ENCODE data around the gene ZDHHC7. TPM values are rescaled to one million over a fixed set of nuclear protein-coding genes. Genes with fewer than 3 reads are reported as not detected.
A peak's percentile ranks its signal among the peaks of the same experiment; 100 is the strongest.

ZDHHC7 gene
- total RNA-seq, 1 donor from 2014 or later = 37.3 TPM

DNA sequence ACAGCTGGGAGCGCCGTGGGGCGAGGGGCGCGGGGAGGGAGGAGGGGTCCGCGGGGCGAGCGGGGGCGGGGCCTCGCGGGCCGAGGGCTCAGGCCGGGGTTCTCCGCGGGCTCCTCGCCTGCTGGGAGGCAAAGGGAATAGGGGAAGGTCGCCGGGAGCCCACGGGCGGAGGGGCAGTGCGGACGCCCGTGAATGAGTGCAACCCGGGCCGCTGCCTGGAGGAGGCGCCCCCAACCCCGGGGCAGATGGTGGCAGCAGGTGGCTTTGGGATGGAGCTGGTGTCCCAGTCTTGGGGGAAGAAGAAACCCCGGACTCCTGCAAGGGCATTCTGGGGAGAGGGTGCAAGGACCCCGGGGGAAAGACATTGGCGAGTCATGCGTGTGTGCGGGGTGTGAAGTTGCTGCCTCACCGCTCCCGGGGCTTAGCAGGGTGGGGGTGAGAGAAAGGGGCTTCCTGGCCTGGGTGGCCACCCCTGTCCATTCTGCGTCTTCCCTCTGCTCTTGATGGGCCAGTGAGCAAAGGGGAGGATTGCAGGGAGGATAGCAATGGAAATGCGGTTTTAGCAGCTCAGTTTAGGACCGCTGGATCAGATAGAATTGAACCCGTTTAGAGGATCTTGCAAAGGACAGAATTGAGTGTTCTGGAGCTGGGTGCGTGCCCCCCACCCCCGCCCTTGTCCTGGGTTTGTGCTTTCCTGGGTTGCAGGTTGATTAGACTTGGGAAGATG is 16.8 kb upstream of the ZDHHC7 start:
- H3K27me3 ChIP-seq = no peaks in the 10 kb centered on the region
- peak overlapping the region; percentile 90 for H3K27ac ChIP-seq
- peak overlapping the region; percentile 62 to 76 for H3K4me3 ChIP-seq
- intact Hi-C loops (cut with DNase I) = loop anchor here (10.0 kb wide), 1 partner anchor 1513 kb away; no protein-coding TSS in a partner anchor
- no peak for DNase-seq (ENCODE audit: extremely low spot score in 2 of 2)
- TF ChIP-seq, protein P1, sequence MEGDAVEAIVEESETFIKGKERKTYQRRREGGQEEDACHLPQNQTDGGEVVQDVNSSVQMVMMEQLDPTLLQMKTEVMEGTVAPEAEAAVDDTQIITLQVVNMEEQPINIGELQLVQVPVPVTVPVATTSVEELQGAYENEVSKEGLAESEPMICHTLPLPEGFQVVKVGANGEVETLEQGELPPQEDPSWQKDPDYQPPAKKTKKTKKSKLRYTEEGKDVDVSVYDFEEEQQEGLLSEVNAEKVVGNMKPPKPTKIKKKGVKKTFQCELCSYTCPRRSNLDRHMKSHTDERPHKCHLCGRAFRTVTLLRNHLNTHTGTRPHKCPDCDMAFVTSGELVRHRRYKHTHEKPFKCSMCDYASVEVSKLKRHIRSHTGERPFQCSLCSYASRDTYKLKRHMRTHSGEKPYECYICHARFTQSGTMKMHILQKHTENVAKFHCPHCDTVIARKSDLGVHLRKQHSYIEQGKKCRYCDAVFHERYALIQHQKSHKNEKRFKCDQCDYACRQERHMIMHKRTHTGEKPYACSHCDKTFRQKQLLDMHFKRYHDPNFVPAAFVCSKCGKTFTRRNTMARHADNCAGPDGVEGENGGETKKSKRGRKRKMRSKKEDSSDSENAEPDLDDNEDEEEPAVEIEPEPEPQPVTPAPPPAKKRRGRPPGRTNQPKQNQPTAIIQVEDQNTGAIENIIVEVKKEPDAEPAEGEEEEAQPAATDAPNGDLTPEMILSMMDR (IDR thresholded peaks at IDR 0.05) = no peak
- TF ChIP-seq POLR2AphosphoS5 (IDR thresholded peaks at IDR 0.05; ENCODE audit: insufficient read depth in 1 of 2, low read depth in 1 of 2) (no peak), POLR2A (IDR thresholded peaks at IDR 0.05) (no peak)
- peaks cover 34% of the 10 kb centered on the region for H3K4me1 ChIP-seq
- no peaks in the 10 kb centered on the region for H3K9me3 ChIP-seq
- no peaks in the 10 kb centered on the region for H3K36me3 ChIP-seq

DNA sequence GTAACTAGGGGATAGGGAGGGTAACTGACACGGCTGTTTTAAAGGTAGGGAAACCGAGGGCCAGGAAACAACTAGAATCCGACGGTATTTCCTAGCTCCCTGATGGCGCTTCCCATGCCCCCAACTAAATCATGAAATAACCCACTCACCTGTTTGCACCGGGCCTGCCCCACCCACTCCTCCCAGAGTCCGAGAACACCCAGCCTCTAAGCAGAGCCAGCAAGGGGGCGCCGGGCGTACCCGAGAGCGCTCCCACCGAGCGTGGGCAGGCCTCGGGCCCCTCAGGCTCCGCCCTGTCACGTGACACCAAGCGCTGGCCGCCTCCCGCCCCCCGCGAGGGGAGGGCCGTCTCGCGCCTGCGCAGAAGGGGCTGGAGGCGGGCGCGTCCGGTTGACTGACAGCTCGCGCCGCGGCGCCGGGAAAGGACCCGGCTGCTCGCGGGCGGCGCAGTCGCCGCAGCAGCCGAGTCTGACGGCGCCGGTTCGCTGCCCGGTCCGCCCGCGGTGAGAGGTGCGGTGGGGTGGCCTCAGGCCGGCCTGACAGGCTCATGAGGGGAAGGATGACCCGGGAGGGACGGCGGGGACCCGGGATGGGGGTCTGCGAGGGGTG is 16.1 kb upstream of the ZDHHC7 start, which contains the start of gene KIAA0513:
TSS of gene KIAA0513 (plus strand) at position 447 of the 609 bp plus-strand sequence. CDS start 39,277 bp downstream, outside the sequence.
- Histone ChIP-seq H3K4me1 (peaks cover 34% of the 10 kb centered on the region), H3K36me3 (no peaks in the 10 kb centered on the region), H3K27me3 (no peaks in the 10 kb centered on the region), H3K27ac (peak within 1 kb of the TSS; percentile 90), H3K9me3 (no peaks in the 10 kb centered on the region), H3K4me3 (peak within 1 kb of the TSS; percentile 62 to 76)
- intact Hi-C loops (cut with DNase I) = loop anchor here (10.0 kb wide), 1 partner anchor 1513 kb away; no protein-coding TSS in a partner anchor
- TF ChIP-seq POLR2AphosphoS5 (IDR thresholded peaks at IDR 0.05; ENCODE audit: insufficient read depth in 1 of 2, low read depth in 1 of 2) = peak; percentile 65 to 99
- peak; percentile 82 to 98 for TF ChIP-seq POLR2A (IDR thresholded peaks at IDR 0.05)
- TF ChIP-seq, protein P1 (IDR thresholded peaks at IDR 0.05) = peak in 2 of 3 experiments; percentile 23 to 31
- no peak for DNase-seq (ENCODE audit: extremely low spot score in 2 of 2)

DNA sequence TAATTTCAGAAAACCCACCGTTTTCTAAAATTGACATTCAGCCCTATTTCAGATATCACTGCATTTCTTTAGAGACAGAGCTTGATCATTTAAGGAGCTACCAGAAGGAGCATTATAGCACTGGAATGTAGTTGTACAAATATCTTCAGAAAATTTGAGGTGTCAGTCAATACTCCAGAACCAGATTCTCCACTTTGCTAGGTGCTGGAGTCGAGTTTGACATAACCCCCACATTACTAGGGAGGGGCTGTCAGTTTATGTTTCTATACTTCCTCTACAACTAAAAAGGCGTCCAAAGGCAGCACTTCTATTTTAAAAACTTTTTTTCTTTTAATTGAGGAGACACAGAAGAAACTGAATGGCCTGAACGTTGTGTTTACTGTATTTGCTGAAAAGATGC is 15.4 kb upstream of the ZDHHC7 start:
- peaks cover 34% of the 10 kb centered on the region for H3K4me1 ChIP-seq
- intact Hi-C loops (cut with DNase I) = loop anchor here (10.0 kb wide), 1 partner anchor 1512 kb away; no protein-coding TSS in a partner anchor
- no peaks in the 10 kb centered on the region for H3K36me3 ChIP-seq
- peak overlapping the region; percentile 62 to 76 for H3K4me3 ChIP-seq
- no peaks in the 10 kb centered on the region for H3K9me3 ChIP-seq
- H3K27ac ChIP-seq = peak overlapping the region; percentile 90
- no peaks in the 10 kb centered on the region for H3K27me3 ChIP-seq
- no peak for TF ChIP-seq POLR2A (IDR thresholded peaks at IDR 0.05)
- TF ChIP-seq, protein P1 (IDR thresholded peaks at IDR 0.05) = no peak
- no peak for TF ChIP-seq POLR2AphosphoS5 (IDR thresholded peaks at IDR 0.05; ENCODE audit: insufficient read depth in 1 of 2, low read depth in 1 of 2)
- no peak for DNase-seq (ENCODE audit: extremely low spot score in 2 of 2)

DNA sequence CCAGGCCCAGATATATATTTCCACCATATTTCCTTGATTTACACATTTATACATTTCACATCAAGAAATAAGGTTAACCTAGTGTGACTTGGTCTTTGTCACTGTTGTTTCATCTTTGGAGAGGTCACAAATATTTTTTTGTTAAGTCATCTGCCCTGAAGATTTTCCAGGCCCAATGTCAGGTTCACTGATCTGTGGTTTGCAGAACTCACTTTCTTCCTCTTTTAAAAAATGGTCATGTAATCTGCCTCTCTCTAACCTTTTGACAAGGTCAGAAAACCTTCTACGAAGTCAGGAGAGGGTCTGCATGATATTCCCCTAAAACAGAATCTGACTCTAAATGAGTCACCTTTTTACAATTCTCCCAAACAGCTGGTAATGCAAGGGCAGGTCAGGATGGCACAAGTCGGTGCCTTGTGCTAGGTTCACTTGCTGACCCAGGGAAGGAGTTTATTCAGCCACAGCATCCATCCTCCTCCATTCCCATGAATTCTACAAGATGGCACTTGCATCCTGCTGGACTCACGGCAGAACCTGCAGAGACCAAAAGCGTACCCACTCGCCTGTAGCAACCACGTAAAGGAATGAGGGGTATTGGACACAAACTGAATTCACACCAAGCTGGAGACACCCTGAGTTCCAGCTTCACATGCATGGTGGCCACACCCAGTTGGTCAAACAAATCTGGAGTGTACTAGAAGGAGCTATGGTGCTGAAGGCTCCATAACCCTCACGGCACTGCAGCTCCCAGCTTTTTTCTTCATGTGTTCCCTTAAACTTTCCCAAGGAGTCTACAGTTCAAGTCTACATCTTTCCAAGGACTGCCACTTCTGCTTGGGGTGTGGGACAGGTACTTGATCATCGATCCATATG is 14.7 kb upstream of the ZDHHC7 start:
- Histone ChIP-seq H3K27me3 (no peaks in the 10 kb centered on the region), H3K4me3 (no peak overlapping the region), H3K9me3 (no peaks in the 10 kb centered on the region), H3K4me1 (peaks cover 30% of the 10 kb centered on the region), H3K27ac (peak overlapping the region; percentile 90), H3K36me3 (no peaks in the 10 kb centered on the region)
- TF ChIP-seq, protein P1 (IDR thresholded peaks at IDR 0.05) = no peak
- TF ChIP-seq POLR2A (IDR thresholded peaks at IDR 0.05) (no peak), POLR2AphosphoS5 (IDR thresholded peaks at IDR 0.05; ENCODE audit: insufficient read depth in 1 of 2, low read depth in 1 of 2) (no peak)
- no peak for DNase-seq (ENCODE audit: extremely low spot score in 2 of 2)
- intact Hi-C loops (cut with DNase I) = loop anchor here (10.0 kb wide), 1 partner anchor 1511 kb away; no protein-coding TSS in a partner anchor

Measured in vagina (tissue), 2 donors.